ENCODE data around the gene MED9.

Gene MED9

GRCh38 chr17:17440938-17441675, 35.7 kb upstream of the MED9 start:
- Histone ChIP-seq H3K36me3 (ENCODE audit: control insufficient read depth in 2 of 2, insufficient read depth in 2 of 2, low read length in 2 of 2) (no peaks in the 10 kb centered on the region), H3K27me3 (ENCODE audit: control insufficient read depth in 1 of 2, insufficient read depth in 2 of 2, low read length in 2 of 2) (peaks cover 4 to 9% of the 10 kb centered on the region in 2 donors), H3K9me3 (ENCODE audit: control insufficient read depth in 2 of 2, low read length in 2 of 2) (no peaks in the 10 kb centered on the region), H3K9ac (ENCODE audit: low read length in 2 of 2) (no peak overlapping the region), H3K27ac (ENCODE audit: low read length) (no peak overlapping the region), H3K4me1 (ENCODE audit: control insufficient read depth, insufficient read depth, low read length) (no peaks in the 10 kb centered on the region), H3K4me3 (ENCODE audit: low read length in 2 of 2) (no peak overlapping the region)

- Histone ChIP-seq H3K9me3 (ENCODE audit: control insufficient read depth in 2 of 2, low read length in 2 of 2) (no peaks in the 10 kb centered on the region), H3K27ac (ENCODE audit: low read length) (no peak overlapping the region), H3K27me3 (ENCODE audit: control insufficient read depth in 1 of 2, insufficient read depth in 2 of 2, low read length in 2 of 2) (peaks cover 4 to 5% of the 10 kb centered on the region in 2 donors), H3K4me3 (ENCODE audit: low read length in 2 of 2) (no peak overlapping the region), H3K4me1 (ENCODE audit: control insufficient read depth, insufficient read depth, low read length) (no peaks in the 10 kb centered on the region), H3K36me3 (ENCODE audit: control insufficient read depth in 2 of 2, insufficient read depth in 2 of 2, low read length in 2 of 2) (no peaks in the 10 kb centered on the region), H3K9ac (ENCODE audit: low read length in 2 of 2) (no peak overlapping the region)
Observed at GRCh38 chr17:17443173-17443572, 33.6 kb upstream of the MED9 start.

GRCh38 chr17:17445296-17445924, 31.4 kb upstream of the MED9 start:
- H3K4me3 ChIP-seq (ENCODE audit: low read length in 2 of 2): no peak overlapping the region
- H3K4me1 ChIP-seq (ENCODE audit: control insufficient read depth, insufficient read depth, low read length): no peaks in the 10 kb centered on the region
- no peak overlapping the region for H3K27ac ChIP-seq (ENCODE audit: low read length)
- H3K27me3 ChIP-seq (ENCODE audit: control insufficient read depth in 1 of 2, insufficient read depth in 2 of 2, low read length in 2 of 2): peaks cover 4 to 7% of the 10 kb centered on the region in 2 donors
- H3K36me3 ChIP-seq (ENCODE audit: control insufficient read depth in 2 of 2, insufficient read depth in 2 of 2, low read length in 2 of 2): no peaks in the 10 kb centered on the region
- no peak overlapping the region for H3K9ac ChIP-seq (ENCODE audit: low read length in 2 of 2)
- no peaks in the 10 kb centered on the region for H3K9me3 ChIP-seq (ENCODE audit: control insufficient read depth in 2 of 2, low read length in 2 of 2)

- Histone ChIP-seq H3K27ac (ENCODE audit: low read length) (no peak overlapping the region), H3K4me3 (ENCODE audit: low read length in 2 of 2) (no peak overlapping the region), H3K9me3 (ENCODE audit: control insufficient read depth in 2 of 2, low read length in 2 of 2) (no peaks in the 10 kb centered on the region), H3K4me1 (ENCODE audit: control insufficient read depth, insufficient read depth, low read length) (no peaks in the 10 kb centered on the region), H3K9ac (ENCODE audit: low read length in 2 of 2) (no peak overlapping the region), H3K27me3 (ENCODE audit: control insufficient read depth in 1 of 2, insufficient read depth in 2 of 2, low read length in 2 of 2) (peaks cover 4 to 7% of the 10 kb centered on the region in 2 donors), H3K36me3 (ENCODE audit: control insufficient read depth in 2 of 2, insufficient read depth in 2 of 2, low read length in 2 of 2) (no peaks in the 10 kb centered on the region)
Observed at GRCh38 chr17:17445925-17446665, 30.7 kb upstream of the MED9 start.

GRCh38 chr17:17446666-17447155, 30.1 kb upstream of the MED9 start:
- no peak overlapping the region for H3K27ac ChIP-seq (ENCODE audit: low read length)
- no peak overlapping the region for H3K9ac ChIP-seq (ENCODE audit: low read length in 2 of 2)
- no peaks in the 10 kb centered on the region for H3K9me3 ChIP-seq (ENCODE audit: control insufficient read depth in 2 of 2, low read length in 2 of 2)
- no peaks in the 10 kb centered on the region for H3K4me1 ChIP-seq (ENCODE audit: control insufficient read depth, insufficient read depth, low read length)
- no peak overlapping the region for H3K4me3 ChIP-seq (ENCODE audit: low read length in 2 of 2)
- H3K36me3 ChIP-seq (ENCODE audit: control insufficient read depth in 2 of 2, insufficient read depth in 2 of 2, low read length in 2 of 2): no peaks in the 10 kb centered on the region
- H3K27me3 ChIP-seq (ENCODE audit: control insufficient read depth in 1 of 2, insufficient read depth in 2 of 2, low read length in 2 of 2): peaks cover 4 to 7% of the 10 kb centered on the region in 2 donors

GRCh38 chr17:17447264-17447663, 29.5 kb upstream of the MED9 start:
- Histone ChIP-seq H3K4me1 (ENCODE audit: control insufficient read depth, insufficient read depth, low read length) (no peaks in the 10 kb centered on the region), H3K36me3 (ENCODE audit: control insufficient read depth in 2 of 2, insufficient read depth in 2 of 2, low read length in 2 of 2) (no peaks in the 10 kb centered on the region), H3K27ac (ENCODE audit: low read length) (no peak overlapping the region), H3K9me3 (ENCODE audit: control insufficient read depth in 2 of 2, low read length in 2 of 2) (no peaks in the 10 kb centered on the region), H3K9ac (ENCODE audit: low read length in 2 of 2) (no peak overlapping the region), H3K4me3 (ENCODE audit: low read length in 2 of 2) (no peak overlapping the region), H3K27me3 (ENCODE audit: control insufficient read depth in 1 of 2, insufficient read depth in 2 of 2, low read length in 2 of 2) (peaks cover 4 to 7% of the 10 kb centered on the region in 2 donors)

GRCh38 chr17:17448076-17448475, 28.7 kb upstream of the MED9 start:
- Histone ChIP-seq H3K9ac (ENCODE audit: low read length in 2 of 2) (no peak overlapping the region), H3K36me3 (ENCODE audit: control insufficient read depth in 2 of 2, insufficient read depth in 2 of 2, low read length in 2 of 2) (no peaks in the 10 kb centered on the region), H3K4me1 (ENCODE audit: control insufficient read depth, insufficient read depth, low read length) (no peaks in the 10 kb centered on the region), H3K9me3 (ENCODE audit: control insufficient read depth in 2 of 2, low read length in 2 of 2) (no peaks in the 10 kb centered on the region), H3K27ac (ENCODE audit: low read length) (no peak overlapping the region), H3K27me3 (ENCODE audit: control insufficient read depth in 1 of 2, insufficient read depth in 2 of 2, low read length in 2 of 2) (peaks cover 4 to 7% of the 10 kb centered on the region in 2 donors), H3K4me3 (ENCODE audit: low read length in 2 of 2) (no peak overlapping the region)

GRCh38 chr17:17448723-17449122, 28.1 kb upstream of the MED9 start:
- no peak overlapping the region for H3K4me3 ChIP-seq (ENCODE audit: low read length in 2 of 2)

GRCh38 chr17:17453088-17453487, 23.7 kb upstream of the MED9 start:
- H3K4me1 ChIP-seq (ENCODE audit: control insufficient read depth, insufficient read depth, low read length): no peaks in the 10 kb centered on the region
- peaks cover 4 to 13% of the 10 kb centered on the region in 2 donors for H3K27me3 ChIP-seq (ENCODE audit: control insufficient read depth in 1 of 2, insufficient read depth in 2 of 2, low read length in 2 of 2)
- H3K27ac ChIP-seq (ENCODE audit: low read length): no peak overlapping the region
- H3K9ac ChIP-seq (ENCODE audit: low read length in 2 of 2): no peak overlapping the region
- H3K9me3 ChIP-seq (ENCODE audit: control insufficient read depth in 2 of 2, low read length in 2 of 2): no peaks in the 10 kb centered on the region
- no peak overlapping the region for H3K4me3 ChIP-seq (ENCODE audit: low read length in 2 of 2)
- H3K36me3 ChIP-seq (ENCODE audit: control insufficient read depth in 2 of 2, insufficient read depth in 2 of 2, low read length in 2 of 2): no peaks in the 10 kb centered on the region

More at GRCh38 chr17:17448723-17449122, 28.1 kb upstream of the MED9 start:
- H3K36me3 ChIP-seq (ENCODE audit: control insufficient read depth in 2 of 2, insufficient read depth in 2 of 2, low read length in 2 of 2): no peaks in the 10 kb centered on the region
- peaks cover 4% of the 10 kb centered on the region in 2 donors for H3K27me3 ChIP-seq (ENCODE audit: control insufficient read depth in 1 of 2, insufficient read depth in 2 of 2, low read length in 2 of 2)
- H3K9ac ChIP-seq (ENCODE audit: low read length in 2 of 2): no peak overlapping the region
- no peaks in the 10 kb centered on the region for H3K4me1 ChIP-seq (ENCODE audit: control insufficient read depth, insufficient read depth, low read length)
- no peak overlapping the region for H3K27ac ChIP-seq (ENCODE audit: low read length)
- no peaks in the 10 kb centered on the region for H3K9me3 ChIP-seq (ENCODE audit: control insufficient read depth in 2 of 2, low read length in 2 of 2)

GRCh38 chr17:17454276-17454675, 22.5 kb upstream of the MED9 start:
- no peaks in the 10 kb centered on the region for H3K4me1 ChIP-seq (ENCODE audit: control insufficient read depth, insufficient read depth, low read length)
- H3K4me3 ChIP-seq (ENCODE audit: low read length in 2 of 2): no peak overlapping the region
- H3K27me3 ChIP-seq (ENCODE audit: control insufficient read depth in 1 of 2, insufficient read depth in 2 of 2, low read length in 2 of 2): peaks cover 4 to 13% of the 10 kb centered on the region in 2 donors
- H3K9ac ChIP-seq (ENCODE audit: low read length in 2 of 2): no peak overlapping the region
- H3K27ac ChIP-seq (ENCODE audit: low read length): no peak overlapping the region
- no peaks in the 10 kb centered on the region for H3K9me3 ChIP-seq (ENCODE audit: control insufficient read depth in 2 of 2, low read length in 2 of 2)
- H3K36me3 ChIP-seq (ENCODE audit: control insufficient read depth in 2 of 2, insufficient read depth in 2 of 2, low read length in 2 of 2): no peaks in the 10 kb centered on the region
